Left lung (tissue), 10 donors: Measurements from ENCODE around the gene HHEX. TPM values are rescaled to one million over a fixed set of nuclear protein-coding genes. Genes with fewer than 3 reads are reported as not detected.
A peak's percentile ranks its signal among the peaks of the same experiment; 100 is the strongest.

ENCODE experiments used
- ATAC-seq: fragments of 200-7000 bp; cut with Tn5 transposase; one replicate; pipeline ENCODE4 v1.9.1; 2020; ENCODE audit warnings: moderate library complexity
- DNase-seq, 4 donors: peaks; one replicate each; pipeline ENCODE4 v3.0.0-alpha.2; 2013 to 2020
- H3K27ac ChIP-seq, 2 donors: fragments of 200-600 bp; sonication (generic) in 1 of 2; one replicate each; pipeline versions ENCODE4 v1.5.0 to v1.8.0; 2020 to 2021
- H3K27me3 ChIP-seq, 2 donors: fragments of 200-600 bp; sonication (generic) in 1 of 2; one replicate each; pipeline versions ENCODE4 v1.5.0 to v1.8.0; 2020 to 2021
- H3K36me3 ChIP-seq, 2 donors: fragments of 200-600 bp; sonication (generic) in 1 of 2; one replicate each; pipeline versions ENCODE4 v1.5.0 to v1.8.0; 2020 to 2021
- H3K4me1 ChIP-seq, 2 donors: fragments of 200-600 bp; one replicate each; pipeline ENCODE4 v1.8.0; 2021
- H3K4me3 ChIP-seq, 2 donors: fragments of 200-600 bp; sonication (generic) in 1 of 2; one replicate each; pipeline versions ENCODE4 v1.5.0 to v1.8.0; 2020 to 2021; ENCODE audit warnings: mild to moderate bottlenecking in 1 of 2
- H3K9me3 ChIP-seq, 2 donors: fragments of 200-600 bp; sonication (generic) in 1 of 2; one replicate each; pipeline versions ENCODE4 v1.5.0 to v1.8.0; 2020 to 2021
- intact Hi-C, 2 donors: fragments of 100-400 bp; cut with DNase I; formaldehyde crosslinking; loops; one replicate each; pipeline versions ENCODE4 v1.11.2 to v1.14.2; 2022
- polyA plus RNA-seq, 6 donors: library from polyadenylated mRNA; unstranded; fragments of 120-200 nt; gene quantifications; one replicate each; pipeline ENCODE4 v1.2.1, GENCODE V29; 2013; ENCODE audit not compliant: insufficient read length in 6 of 6
- total RNA-seq, 2 donors: library from RNA; stranded (reverse); fragmentation: NEBNext Ultra II Directional; extraction: Animal tissue kit (Norgen Biotek cat#: 25700); gene quantifications; one replicate each; pipeline ENCODE4 v1.2.1, GENCODE V29; 2021
- TF ChIP-seq, protein P1 (sequence below), 2 donors: fragments of 200-600 bp; sonication (generic) in 1 of 2; IDR thresholded peaks; one replicate each; pipeline versions ENCODE4 v1.5.0 to v1.8.0; 2021; ENCODE audit warnings: antibody characterized with exemption in 2 of 2
- donor health status: DM: no; HTN: yes; CAD: no.
- donor health status: DM: no; HTN: no; CAD: no.

The HHEX gene
- total and polyA plus RNA-seq, 8 donors = 13.7 to 44.1 (median 31.3) TPM

DNA sequence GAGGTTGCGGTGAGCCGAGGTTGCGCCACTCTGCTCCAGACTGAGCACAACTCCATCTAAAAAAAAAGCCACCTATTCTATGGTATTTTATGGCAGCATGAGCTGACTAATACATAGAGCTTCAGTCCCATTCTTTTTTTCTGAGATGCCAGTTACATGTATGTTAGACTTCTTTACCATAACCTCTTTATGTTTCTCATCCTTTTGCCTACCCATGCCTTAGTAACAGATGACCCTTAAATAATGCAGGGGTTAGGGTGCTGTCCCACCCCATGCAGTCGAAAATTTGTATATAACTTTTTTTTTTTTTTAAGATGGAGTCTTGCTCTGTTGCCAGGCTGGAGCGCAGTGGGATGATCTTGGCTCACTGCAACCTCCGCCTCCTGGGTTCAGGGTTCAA, 22.7 kb upstream of the HHEX start:
- DNase-seq (no peak), ATAC-seq (no peak)
- H3K9me3 ChIP-seq = peaks cover 0 to 22% of the 10 kb centered on the region in 2 donors
- H3K27ac ChIP-seq = no peak overlapping the region
- TF ChIP-seq, protein P1, sequence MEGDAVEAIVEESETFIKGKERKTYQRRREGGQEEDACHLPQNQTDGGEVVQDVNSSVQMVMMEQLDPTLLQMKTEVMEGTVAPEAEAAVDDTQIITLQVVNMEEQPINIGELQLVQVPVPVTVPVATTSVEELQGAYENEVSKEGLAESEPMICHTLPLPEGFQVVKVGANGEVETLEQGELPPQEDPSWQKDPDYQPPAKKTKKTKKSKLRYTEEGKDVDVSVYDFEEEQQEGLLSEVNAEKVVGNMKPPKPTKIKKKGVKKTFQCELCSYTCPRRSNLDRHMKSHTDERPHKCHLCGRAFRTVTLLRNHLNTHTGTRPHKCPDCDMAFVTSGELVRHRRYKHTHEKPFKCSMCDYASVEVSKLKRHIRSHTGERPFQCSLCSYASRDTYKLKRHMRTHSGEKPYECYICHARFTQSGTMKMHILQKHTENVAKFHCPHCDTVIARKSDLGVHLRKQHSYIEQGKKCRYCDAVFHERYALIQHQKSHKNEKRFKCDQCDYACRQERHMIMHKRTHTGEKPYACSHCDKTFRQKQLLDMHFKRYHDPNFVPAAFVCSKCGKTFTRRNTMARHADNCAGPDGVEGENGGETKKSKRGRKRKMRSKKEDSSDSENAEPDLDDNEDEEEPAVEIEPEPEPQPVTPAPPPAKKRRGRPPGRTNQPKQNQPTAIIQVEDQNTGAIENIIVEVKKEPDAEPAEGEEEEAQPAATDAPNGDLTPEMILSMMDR (IDR thresholded peaks at IDR 0.05) = no peak
- no peaks in the 10 kb centered on the region for H3K27me3 ChIP-seq
- H3K4me1 ChIP-seq = no peaks in the 10 kb centered on the region
- intact Hi-C loops = no loop called here
- no peaks in the 10 kb centered on the region for H3K36me3 ChIP-seq
- H3K4me3 ChIP-seq = no peak overlapping the region

DNA sequence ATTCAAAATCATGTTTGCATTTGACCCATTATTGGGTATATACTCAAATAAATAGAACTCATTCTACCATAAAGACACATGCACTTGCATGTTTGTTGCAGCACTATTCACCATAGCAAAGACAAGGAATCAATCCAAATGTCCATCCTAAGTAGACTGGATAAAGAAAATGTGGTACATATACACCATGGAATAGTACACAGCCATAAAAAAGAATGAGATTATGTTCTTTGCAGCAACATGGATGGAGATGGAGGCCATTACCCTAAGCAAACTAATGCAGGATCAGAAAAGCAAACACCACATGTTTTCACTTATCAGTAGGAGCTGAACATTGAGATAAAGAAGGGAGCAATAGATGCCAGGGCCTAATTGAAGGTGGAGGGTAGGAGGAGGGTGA, 12.0 kb upstream of the HHEX start:
- DNase-seq (no peak), ATAC-seq (no peak)
- Histone ChIP-seq H3K27ac (no peak overlapping the region), H3K9me3 (no peaks in the 10 kb centered on the region), H3K4me3 (no peak overlapping the region), H3K27me3 (no peaks in the 10 kb centered on the region), H3K4me1 (no peaks in the 10 kb centered on the region), H3K36me3 (no peaks in the 10 kb centered on the region)
- TF ChIP-seq, protein P1 (IDR thresholded peaks at IDR 0.05) = no peak
- intact Hi-C loops = no loop called here

DNA sequence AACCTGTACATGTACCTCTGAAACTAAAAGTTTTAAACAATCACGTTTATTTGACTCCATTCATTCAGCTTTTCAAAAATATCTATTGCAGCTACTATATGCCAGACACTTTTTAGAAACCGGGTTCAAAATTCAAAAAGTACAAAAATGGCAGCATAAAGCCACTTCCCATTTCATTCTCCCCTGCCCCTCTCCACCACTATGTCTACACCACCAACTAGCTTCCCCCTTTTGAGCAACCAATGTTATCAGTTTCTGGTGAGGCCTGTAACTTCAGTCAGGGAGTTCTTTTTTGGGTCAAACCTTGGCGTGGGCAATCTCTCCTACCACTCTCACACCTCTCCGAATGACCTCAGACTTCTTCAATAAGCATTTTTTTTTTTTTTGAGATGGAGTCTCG, 11.5 kb upstream of the HHEX start:
- Histone ChIP-seq H3K4me1 (no peaks in the 10 kb centered on the region), H3K9me3 (no peaks in the 10 kb centered on the region), H3K4me3 (no peak overlapping the region), H3K36me3 (no peaks in the 10 kb centered on the region), H3K27ac (no peak overlapping the region), H3K27me3 (no peaks in the 10 kb centered on the region)
- TF ChIP-seq, protein P1 (IDR thresholded peaks at IDR 0.05) = no peak
- DNase-seq (no peak), ATAC-seq (no peak)
- intact Hi-C loops = no loop called here

DNA sequence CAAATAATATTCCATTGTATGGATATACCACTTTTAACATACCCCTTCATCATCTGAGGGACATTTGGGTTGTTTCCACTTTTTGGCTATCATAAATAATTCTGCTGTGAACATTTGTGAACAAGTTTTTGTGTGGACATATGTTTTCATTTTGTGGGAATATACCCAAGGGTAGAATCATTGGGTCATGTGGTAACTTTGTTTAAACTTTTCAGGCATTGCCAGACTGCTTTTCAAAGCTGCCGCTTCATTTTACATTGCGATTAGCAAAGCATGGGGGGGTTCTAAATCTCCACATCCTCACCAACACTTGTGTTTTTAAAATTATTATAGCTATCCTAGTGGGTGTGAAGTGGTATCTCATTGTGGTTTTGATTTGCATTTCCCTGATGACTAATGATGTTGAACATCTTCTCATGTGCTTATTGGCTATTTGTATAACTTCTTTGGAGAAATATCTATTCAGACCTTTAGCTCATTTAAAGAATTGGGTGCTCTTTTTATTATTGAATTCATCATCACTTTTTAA, 8.4 kb upstream of the HHEX start:
- TF ChIP-seq, protein P1 (IDR thresholded peaks at IDR 0.05) = no peak
- no peak for ATAC-seq
- no peak overlapping the region for H3K4me3 ChIP-seq

DNA sequence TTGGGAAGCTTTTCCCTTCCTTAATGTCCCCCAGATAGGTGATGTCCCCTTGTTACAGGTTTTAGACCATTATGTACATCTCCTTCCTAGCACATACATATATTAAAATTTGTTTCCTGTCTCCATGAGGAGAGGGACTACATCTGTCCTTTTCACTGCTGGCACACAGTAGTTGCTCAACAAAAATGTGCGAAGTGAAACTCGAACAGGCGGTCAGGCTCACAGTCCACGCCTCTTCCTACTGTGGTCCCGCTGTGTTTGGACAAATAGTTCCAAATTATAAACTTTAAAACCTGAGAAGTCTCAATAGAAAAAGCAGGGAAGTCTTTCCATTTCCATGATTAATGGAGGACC, 1.2 kb upstream of the HHEX start:
- H3K27ac ChIP-seq = peak overlapping the region in 1 of 2 donors; percentile 99
- peaks cover 0 to 39% of the 10 kb centered on the region in 2 donors for H3K4me1 ChIP-seq
- DNase-seq = no peak
- TF ChIP-seq, protein P1 (IDR thresholded peaks at IDR 0.05) = no peak
- H3K36me3 ChIP-seq = no peaks in the 10 kb centered on the region
- no peak for ATAC-seq
- peak overlapping the region; percentile 50 to 87 for H3K4me3 ChIP-seq
- intact Hi-C loops = no loop called here
- H3K27me3 ChIP-seq = peaks cover 12 to 37% of the 10 kb centered on the region in 2 donors
- H3K9me3 ChIP-seq = no peaks in the 10 kb centered on the region

More for the DNA sequence above, 8.4 kb upstream of the HHEX start:
- Histone ChIP-seq H3K27ac (no peak overlapping the region), H3K9me3 (no peaks in the 10 kb centered on the region), H3K36me3 (no peaks in the 10 kb centered on the region), H3K4me1 (no peaks in the 10 kb centered on the region), H3K27me3 (no peaks in the 10 kb centered on the region)
- no peak for DNase-seq
- intact Hi-C loops = no loop called here
